Measurements from ENCODE around the gene EIF4G2.
"Not testable (repeated sequence)": the region's sequence is repeated elsewhere in the genome, so short reads cannot be mapped to it uniquely, and the experiment has no call there.

Gene EIF4G2

GRCh38 chr11:10808553-10809372 is at the start of gene EIF4G2:
Gene EIF4G2, minus strand, starts transcription at chr11:10808926.
- peak; percentile 99 for DNase-seq (ENCODE audit: low spot score)

- DNase-seq (ENCODE audit: low spot score), result peak; percentile 93
These were observed 49.1 kb upstream of the EIF4G2 start, which contains the start of gene ZBED5 for GRCh38 chr11:10857709-10858438. Gene ZBED5, minus strand, starts transcription at chr11:10858053. Its CDS starts 3,108 bp downstream, at chr11:10854945.

GRCh38 chr11:10857459-10857708 is 48.7 kb upstream of the EIF4G2 start:
- no peak for DNase-seq (ENCODE audit: low spot score)

GRCh38 chr11:10856689-10857458 is 48.1 kb upstream of the EIF4G2 start:
- peak; percentile 18 for DNase-seq (ENCODE audit: low spot score)

- DNase-seq (ENCODE audit: low spot score), result no peak
These were observed 46.6 kb upstream of the EIF4G2 start for GRCh38 chr11:10855295-10855694.

- DNase-seq (ENCODE audit: low spot score), result no peak
These were observed 39.5 kb upstream of the EIF4G2 start for GRCh38 chr11:10847960-10848860.

- DNase-seq (ENCODE audit: low spot score), result no peak
These were observed 37.9 kb upstream of the EIF4G2 start for GRCh38 chr11:10846660-10847059.

GRCh38 chr11:10845589-10845988 is 36.9 kb upstream of the EIF4G2 start:
- DNase-seq (ENCODE audit: low spot score), result no peak

- DNase-seq (ENCODE audit: low spot score), result no peak
These were observed 36.1 kb upstream of the EIF4G2 start for GRCh38 chr11:10844796-10845195.

- DNase-seq (ENCODE audit: low spot score), result no peak
These were observed 35.6 kb upstream of the EIF4G2 start for GRCh38 chr11:10844356-10844755.

- DNase-seq (ENCODE audit: low spot score), result no peak
These were observed 30.2 kb upstream of the EIF4G2 start for GRCh38 chr11:10838881-10839280.

- no peak for DNase-seq (ENCODE audit: low spot score)
These were observed 29.4 kb upstream of the EIF4G2 start for GRCh38 chr11:10838083-10838482.

GRCh38 chr11:10836884-10837283 is 28.2 kb upstream of the EIF4G2 start:
- DNase-seq (ENCODE audit: low spot score), result not testable (repeated sequence)

GRCh38 chr11:10829139-10829538 is 20.4 kb upstream of the EIF4G2 start:
- no peak for DNase-seq (ENCODE audit: low spot score)

GRCh38 chr11:10828402-10828801 is 19.7 kb upstream of the EIF4G2 start:
- no peak for DNase-seq (ENCODE audit: low spot score)

GRCh38 chr11:10824888-10825287 is 16.2 kb upstream of the EIF4G2 start:
- DNase-seq (ENCODE audit: low spot score), result no peak

- DNase-seq (ENCODE audit: low spot score), result no peak
These were observed 14.4 kb upstream of the EIF4G2 start for GRCh38 chr11:10823152-10823579.

- DNase-seq (ENCODE audit: low spot score), result not testable (repeated sequence)
These were observed 13.8 kb upstream of the EIF4G2 start for GRCh38 chr11:10822491-10822890.

GRCh38 chr11:10818594-10818993 is 9.9 kb upstream of the EIF4G2 start:
- peak; percentile 29 for DNase-seq (ENCODE audit: low spot score)

- DNase-seq (ENCODE audit: low spot score), result no peak
These were observed 5.2 kb upstream of the EIF4G2 start for GRCh38 chr11:10813945-10814344.

GRCh38 chr11:10809373-10810160 is 841 bp upstream of the EIF4G2 start:
- peak; percentile 69 for DNase-seq (ENCODE audit: low spot score)
